Daoy (cell line): ENCODE results near the gene AMER3. TPM values are rescaled to one million over a fixed set of nuclear protein-coding genes. Genes with fewer than 3 reads are reported as not detected.

Source experiments
- total RNA-seq: library from RNA; depleted of rRNA; stranded (reverse); fragments of >200 nt; shearing (Covaris generic); gene quantifications from 2 replicates; pipeline ENCODE4 v1.2.3, GENCODE V29; 2014; rRNA removed

Gene AMER3
- total RNA-seq, 1 experiment from 2014 or later: not detected

Other genes starting within 250 kb of the AMER3 start
- 0.06 and 0.40 TPM in 2 replicates for gene POTEI, start 246.2 kb upstream of the AMER3 start, total RNA-seq
- gene CFC1B, start 234.3 kb upstream of the AMER3 start, total RNA-seq: not detected in 2 replicates
- not detected in 2 replicates for gene CFC1, start 156.0 kb upstream of the AMER3 start, total RNA-seq
- gene POTEJ, start 144.1 kb upstream of the AMER3 start, total RNA-seq: 0.06 and 0.18 TPM in 2 replicates
- gene GPR148, start 26.5 kb upstream of the AMER3 start, total RNA-seq: not detected in 2 replicates
- gene ARHGEF4, start 81.4 kb downstream of the AMER3 start, total RNA-seq: 0.27 and 1.5 TPM in 2 replicates